HEK293T (cell line): ENCODE results near the gene EHD4.
A peak's percentile ranks its signal among the peaks of the same experiment; 100 is the strongest.

ENCODE experiments used
- CTCF ChIA-PET: fragments of 350-600 bp; formaldehyde crosslinking; extraction: SDS; loops from one replicate; lab custom pipeline; 2021; ENCODE audit warnings: antibody characterized with exemption, inconsistent platforms; lab: Yijun Ruan, JAX
- POLR2A ChIA-PET: fragments of 350-600 bp; formaldehyde crosslinking; extraction: SDS; loops from one replicate; lab custom pipeline; 2020; ENCODE audit warnings: antibody characterized with exemption, inconsistent platforms; lab: Yijun Ruan, JAX
- DNase-seq: peaks from one replicate; pipeline ENCODE4 v3.0.0; 2012; ENCODE audit warnings: mixed read lengths; ENCODE audit errors: extremely low spot score
- ARNT ChIP-seq: fragments of 450-650 bp; IDR thresholded peaks from 2 replicates; pipeline ENCODE4 v1.6.1; 2017; ENCODE audit warnings: mild to moderate bottlenecking
- BHLHE40 ChIP-seq: fragments of 450-650 bp; IDR thresholded peaks from 2 replicates; pipeline ENCODE4 v1.6.1; 2016; ENCODE audit warnings: mild to moderate bottlenecking, moderate library complexity, borderline replicate concordance
- CTBP1 ChIP-seq: fragments of 450-650 bp; IDR thresholded peaks from 2 replicates; pipeline ENCODE4 v1.6.1; 2016; ENCODE audit warnings: borderline replicate concordance
- ELF4 ChIP-seq: fragments of 450-650 bp; IDR thresholded peaks from 2 replicates; pipeline ENCODE4 v1.6.1; 2017; ENCODE audit warnings: antibody characterized with exemption
- FOXA1 ChIP-seq: fragments of 450-650 bp; IDR thresholded peaks from 2 replicates; pipeline ENCODE4 v1.6.1; 2016; ENCODE audit warnings: mild to moderate bottlenecking
- FOXK2 ChIP-seq: fragments of 450-650 bp; IDR thresholded peaks from 2 replicates; pipeline ENCODE4 v1.6.1; 2016; ENCODE audit warnings: mild to moderate bottlenecking
- FOXM1 ChIP-seq: fragments of 450-650 bp; IDR thresholded peaks from 2 replicates; pipeline ENCODE4 v1.6.1; 2017; ENCODE audit warnings: mild to moderate bottlenecking, borderline replicate concordance
- HDGF ChIP-seq: fragments of 450-650 bp; IDR thresholded peaks from 2 replicates; pipeline ENCODE4 v1.6.1; 2017; ENCODE audit warnings: antibody characterized with exemption, borderline replicate concordance
- L3MBTL2 ChIP-seq: fragments of 450-650 bp; conservative IDR thresholded peaks from 2 replicates; pipeline ENCODE4 v1.6.1; 2016; ENCODE audit warnings: mild to moderate bottlenecking
- LEF1 ChIP-seq: fragments of 450-650 bp; IDR thresholded peaks from 2 replicates; pipeline ENCODE4 v1.6.1; 2017; ENCODE audit warnings: mild to moderate bottlenecking, borderline replicate concordance
- NFRKB ChIP-seq: fragments of 450-650 bp; IDR thresholded peaks from 2 replicates; pipeline ENCODE4 v1.6.1; 2016; ENCODE audit warnings: mild to moderate bottlenecking, moderate library complexity
- SP1 ChIP-seq: fragments of 450-650 bp; IDR thresholded peaks from 2 replicates; pipeline ENCODE4 v1.6.1; 2017
- SUZ12 ChIP-seq: fragments of 450-650 bp; IDR thresholded peaks from 2 replicates; pipeline ENCODE4 v1.6.1; 2016; ENCODE audit warnings: mild to moderate bottlenecking
- TARDBP ChIP-seq: fragments of 450-650 bp; IDR thresholded peaks from 2 replicates; pipeline ENCODE4 v1.6.1; 2016
- ZNF384 ChIP-seq: fragments of 450-650 bp; IDR thresholded peaks from 2 replicates; pipeline ENCODE4 v1.6.1; 2016
- TF ChIP-seq, protein P1 (sequence below): fragments of 450-650 bp; IDR thresholded peaks from 2 replicates; pipeline ENCODE4 v1.6.1; 2016

Gene EHD4

DNA sequence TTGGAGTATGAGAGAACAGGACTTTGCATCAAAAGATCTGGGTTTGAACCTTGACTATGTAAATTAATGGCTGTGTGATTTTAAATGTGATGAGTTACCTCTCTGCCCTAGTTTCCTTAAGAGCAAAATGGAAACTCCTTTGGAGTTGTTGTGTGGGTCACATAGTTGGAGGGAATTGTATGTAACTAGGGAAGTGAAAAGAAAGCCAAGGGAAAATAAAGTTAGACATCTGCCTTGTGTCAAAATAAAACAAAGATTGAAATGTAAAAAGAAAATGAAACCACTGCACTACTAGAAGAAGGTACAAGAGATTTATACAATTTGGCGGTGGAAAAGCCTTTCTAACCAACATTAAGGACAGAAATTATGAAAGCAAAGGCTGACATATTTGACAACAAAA, 1.7 kb upstream of the EHD4 start:
- POLR2A ChIA-PET: no interaction called here
- no peak for TF ChIP-seq FOXA1
- TF ChIP-seq BHLHE40: no peak
- TF ChIP-seq SUZ12: no peak
- TF ChIP-seq CTBP1: no peak
- TF ChIP-seq FOXK2: no peak
- TF ChIP-seq NFRKB: no peak
- TF ChIP-seq TARDBP: no peak
- TF ChIP-seq ZNF384: no peak
- TF ChIP-seq ARNT: no peak
- TF ChIP-seq LEF1: no peak
- TF ChIP-seq, protein P1, sequence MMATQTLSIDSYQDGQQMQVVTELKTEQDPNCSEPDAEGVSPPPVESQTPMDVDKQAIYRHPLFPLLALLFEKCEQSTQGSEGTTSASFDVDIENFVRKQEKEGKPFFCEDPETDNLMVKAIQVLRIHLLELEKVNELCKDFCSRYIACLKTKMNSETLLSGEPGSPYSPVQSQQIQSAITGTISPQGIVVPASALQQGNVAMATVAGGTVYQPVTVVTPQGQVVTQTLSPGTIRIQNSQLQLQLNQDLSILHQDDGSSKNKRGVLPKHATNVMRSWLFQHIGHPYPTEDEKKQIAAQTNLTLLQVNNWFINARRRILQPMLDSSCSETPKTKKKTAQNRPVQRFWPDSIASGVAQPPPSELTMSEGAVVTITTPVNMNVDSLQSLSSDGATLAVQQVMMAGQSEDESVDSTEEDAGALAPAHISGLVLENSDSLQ: no peak
- no peak for TF ChIP-seq HDGF
- no peak for TF ChIP-seq SP1
- TF ChIP-seq L3MBTL2: no peak
- TF ChIP-seq FOXM1: no peak
- TF ChIP-seq ELF4: no peak
- no peak for DNase-seq
- CTCF ChIA-PET: interaction anchor here (1.8 kb wide), 1 partner anchor 15 kb away, joined by 5 read pairs; no protein-coding TSS in a partner anchor

DNA sequence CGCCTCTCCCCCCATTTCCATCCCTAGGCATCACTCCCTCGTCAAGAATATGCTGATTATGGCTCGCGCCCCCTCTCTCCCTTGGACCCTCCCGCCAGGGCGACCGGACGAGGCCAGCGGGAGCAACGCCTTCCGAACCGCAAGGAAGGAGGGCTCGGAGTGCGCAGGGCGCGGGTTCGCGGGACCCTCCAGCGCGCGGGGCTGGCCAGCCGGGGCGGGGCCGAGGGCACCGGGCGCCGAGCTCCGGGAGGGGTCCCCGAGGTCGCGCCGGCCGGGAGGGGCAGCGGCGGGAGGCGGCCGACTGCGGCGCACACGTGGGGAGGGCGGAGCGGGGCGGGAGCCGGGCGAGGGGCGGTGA, 483 bp downstream of the EHD4 start:
- no peak for TF ChIP-seq L3MBTL2
- TF ChIP-seq ELF4: no peak
- TF ChIP-seq TARDBP: no peak
- TF ChIP-seq, protein P1: no peak
- no peak for TF ChIP-seq LEF1
- no peak for TF ChIP-seq HDGF
- no peak for TF ChIP-seq SP1
- TF ChIP-seq SUZ12: no peak
- no peak for TF ChIP-seq ZNF384
- TF ChIP-seq FOXM1: no peak
- TF ChIP-seq CTBP1: no peak
- TF ChIP-seq FOXA1: no peak
- CTCF ChIA-PET: interaction anchor here (1.2 to 1.4 kb wide), 3 partner anchors 10 to 163 kb away, joined by 3 to 6 read pairs (median 4); no protein-coding TSS in a partner anchor
- POLR2A ChIA-PET: interaction anchor here (0.6 to 1.6 kb wide), 15 partner anchors 10 to 184 kb away, joined by 3 to 18 read pairs (median 3); partner anchors contain the start of gene PLA2G4F
- peak; percentile 14 for DNase-seq

DNA sequence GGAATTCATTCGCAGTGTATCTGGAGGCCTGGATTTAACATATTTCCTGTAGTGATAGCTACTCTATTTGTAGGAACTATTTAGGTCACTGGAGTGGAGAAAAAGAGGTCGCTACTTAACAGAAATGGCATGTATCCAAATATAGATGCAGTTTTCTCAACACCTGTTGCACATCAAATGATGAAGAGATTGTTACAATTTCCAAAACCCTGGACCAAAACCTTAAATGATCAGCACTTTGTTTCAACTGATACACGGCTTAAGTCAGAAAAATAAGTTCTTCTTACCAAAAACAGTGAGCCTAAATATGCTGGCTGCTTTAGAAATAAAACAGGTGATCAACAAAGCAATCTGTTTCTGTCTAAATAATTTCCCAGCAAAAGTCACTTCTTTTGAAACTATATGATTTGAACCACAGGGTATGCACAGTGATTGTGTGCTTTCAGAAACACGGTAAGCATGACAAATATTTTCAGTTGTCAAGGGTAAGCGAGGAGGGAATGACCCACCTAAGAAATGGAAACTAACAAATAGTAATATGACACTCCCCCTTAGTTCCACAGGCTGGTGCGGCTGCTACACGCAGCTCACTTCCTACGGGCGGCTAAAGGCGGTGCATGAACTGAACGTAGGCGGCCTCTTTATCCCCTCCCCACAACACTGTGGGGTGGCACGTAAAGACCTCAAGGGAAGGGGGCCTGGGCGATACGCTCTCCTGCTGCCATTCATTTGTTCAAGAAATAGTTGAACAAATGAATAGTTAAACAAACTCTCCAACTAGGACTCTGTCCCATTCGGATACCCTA, 1.1 kb downstream of the EHD4 start:
- ChIA-PET POLR2A (interaction anchor here (0.5 to 1.5 kb wide), 5 partner anchors 9 to 150 kb away, joined by 3 to 7 read pairs (median 3); no protein-coding TSS in a partner anchor), CTCF (interaction anchor here (1.2 kb wide), 2 partner anchors 10 to 163 kb away, joined by 3 to 6 read pairs; no protein-coding TSS in a partner anchor)
- TF ChIP-seq BHLHE40 (no peak), LEF1 (no peak), SP1 (no peak), HDGF (no peak), ELF4 (no peak), FOXM1 (no peak), FOXA1 (no peak), SUZ12 (no peak), ARNT (no peak)
- peak; percentile 48 for DNase-seq

DNA sequence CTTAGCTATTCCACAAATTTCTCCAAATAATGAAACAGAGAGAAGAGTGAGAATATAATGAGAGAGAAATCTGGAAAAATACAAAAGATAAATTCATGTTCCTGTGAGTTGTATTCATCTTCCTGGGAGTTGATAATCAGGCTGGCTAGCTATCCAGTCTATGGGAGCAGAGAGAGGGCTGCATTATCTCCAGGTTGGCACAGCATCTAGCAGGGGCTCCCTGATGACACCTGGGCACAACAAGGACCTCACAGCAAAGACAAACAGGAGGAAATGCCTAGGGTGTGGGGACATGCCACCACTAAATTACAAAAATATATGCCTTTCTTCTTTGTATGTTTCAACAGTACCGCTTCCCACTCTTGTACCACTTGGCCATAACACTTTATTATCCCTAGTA, 1.9 kb downstream of the EHD4 start:
- ChIA-PET POLR2A (interaction anchor here (1.4 kb wide), 1 partner anchor 9 kb away, joined by 3 read pairs; no protein-coding TSS in a partner anchor), CTCF (no interaction called here)
- DNase-seq: no peak
- TF ChIP-seq FOXA1 (no peak), ELF4 (no peak), L3MBTL2 (no peak), CTBP1 (no peak), NFRKB (no peak), TARDBP (no peak), SUZ12 (no peak)

DNA sequence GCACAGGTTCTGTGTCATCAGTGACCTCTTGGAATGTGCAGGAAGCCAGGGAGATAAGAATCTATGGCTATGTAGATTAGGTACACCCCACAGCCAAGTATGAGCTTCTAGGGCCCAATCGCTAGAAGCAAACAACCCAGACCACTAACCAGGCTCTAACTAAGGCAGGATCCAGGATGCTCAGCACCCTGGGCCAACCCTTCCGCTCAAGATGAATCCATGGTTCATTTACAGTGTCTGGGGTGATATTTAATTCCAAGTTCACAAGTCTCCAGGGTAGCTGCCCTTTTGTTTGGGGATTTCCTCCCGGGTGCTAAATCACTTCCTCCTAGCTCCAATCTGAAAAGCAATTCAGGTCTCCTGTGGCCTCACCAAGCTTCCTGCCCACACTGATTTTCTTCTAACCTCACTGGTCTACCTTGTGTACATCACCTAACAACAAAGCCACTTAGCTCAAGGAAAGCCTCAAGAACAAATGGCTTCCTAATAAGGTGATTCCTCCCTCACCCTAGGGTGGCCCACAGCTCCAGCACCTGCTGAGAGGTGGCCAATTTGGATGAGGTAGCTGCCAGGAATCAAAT, 2.4 kb downstream of the EHD4 start:
- ChIA-PET POLR2A (interaction anchor here (1.4 kb wide), 1 partner anchor 8 kb away, joined by 3 read pairs; no protein-coding TSS in a partner anchor), CTCF (interaction anchor here (1.0 to 1.3 kb wide), 2 partner anchors 168 to 197 kb away, joined by 3 read pairs; no protein-coding TSS in a partner anchor)
- no peak for TF ChIP-seq NFRKB
- TF ChIP-seq SP1: no peak
- TF ChIP-seq L3MBTL2: no peak
- TF ChIP-seq ARNT: no peak
- no peak for TF ChIP-seq BHLHE40
- no peak for TF ChIP-seq TARDBP
- TF ChIP-seq FOXK2: no peak
- no peak for DNase-seq

DNA sequence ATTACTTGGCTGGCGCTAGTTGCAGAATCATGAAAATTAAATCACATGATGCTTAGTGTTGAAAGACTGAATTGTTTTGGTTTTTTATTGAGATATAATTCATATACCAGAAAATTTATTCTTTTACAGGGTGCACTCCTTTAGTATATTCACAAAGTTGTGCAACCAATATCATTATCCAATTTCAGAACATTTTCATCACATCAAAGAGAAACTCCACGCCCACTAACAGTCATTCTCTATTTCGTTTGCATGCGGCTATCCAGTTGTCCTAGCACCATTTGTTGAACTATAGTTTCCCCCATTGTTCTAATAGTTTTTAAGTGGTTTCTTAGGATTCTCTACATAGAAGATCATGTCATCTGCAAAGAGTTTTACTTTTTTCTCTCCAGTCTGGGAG, 3.7 kb downstream of the EHD4 start:
- TF ChIP-seq NFRKB: no peak
- TF ChIP-seq FOXA1: no peak
- TF ChIP-seq CTBP1: no peak
- TF ChIP-seq SP1: no peak
- no peak for TF ChIP-seq ELF4
- TF ChIP-seq ARNT: no peak
- no peak for TF ChIP-seq HDGF
- no peak for TF ChIP-seq ZNF384
- no peak for TF ChIP-seq L3MBTL2
- CTCF ChIA-PET: no interaction called here
- POLR2A ChIA-PET: no interaction called here
- DNase-seq: no peak
